ENCODE data around the gene ST6GALNAC3.

The ST6GALNAC3 gene

DNA sequence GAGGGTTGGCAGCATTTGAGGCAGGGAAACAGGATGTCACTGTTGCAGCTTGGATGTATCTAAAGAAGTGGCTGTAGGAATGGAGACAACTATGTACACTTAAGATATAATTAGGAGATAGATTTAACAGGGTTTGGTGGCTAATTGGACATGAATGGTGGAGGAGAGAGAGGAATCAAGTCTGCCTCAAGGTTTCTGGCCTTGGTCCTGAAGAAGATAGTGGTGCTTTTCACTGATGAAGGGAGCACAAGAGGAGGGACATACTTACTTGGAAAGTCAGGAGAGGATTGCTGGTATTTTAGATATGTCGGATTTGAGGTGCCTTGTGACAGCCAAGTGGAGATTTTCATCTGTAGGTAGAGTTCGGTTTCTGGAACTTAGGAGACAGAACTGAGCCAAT, 123.9 kb downstream of the ST6GALNAC3 start:
- H3K36me3 Mint-ChIP-seq (ENCODE audit: low read depth), result no peaks in the 10 kb centered on the region
- no peaks in the 10 kb centered on the region for H3K4me1 Mint-ChIP-seq (ENCODE audit: low read depth)
- H3K27me3 Mint-ChIP-seq, result no peaks in the 10 kb centered on the region
- H3K27ac Mint-ChIP-seq, result no peak overlapping the region
- no peaks in the 10 kb centered on the region for H3K9me3 Mint-ChIP-seq
- H3K4me3 Mint-ChIP-seq, result no peak overlapping the region

DNA sequence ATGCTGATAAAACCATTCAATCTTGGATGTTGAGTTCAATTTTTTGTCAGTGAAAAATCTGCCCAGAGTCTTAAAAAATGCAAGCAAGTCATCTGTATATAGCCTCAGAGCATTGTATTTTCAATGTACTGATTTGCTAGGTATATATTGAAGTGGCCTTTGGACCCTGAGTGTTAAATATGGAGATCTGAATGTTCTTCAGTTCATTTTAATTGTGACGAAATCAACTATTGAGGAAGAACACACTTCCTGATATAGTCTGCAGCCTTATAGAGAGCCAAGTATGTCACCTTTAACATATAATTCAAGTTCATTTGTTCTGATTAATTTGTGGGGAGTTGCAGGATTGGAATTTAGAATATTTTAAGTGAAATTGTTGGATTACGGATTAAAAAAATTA, 128.1 kb downstream of the ST6GALNAC3 start:
- no peaks in the 10 kb centered on the region for H3K27me3 Mint-ChIP-seq
- H3K4me3 Mint-ChIP-seq, result no peak overlapping the region
- no peak overlapping the region for H3K27ac Mint-ChIP-seq
- H3K36me3 Mint-ChIP-seq (ENCODE audit: low read depth), result no peaks in the 10 kb centered on the region
- H3K4me1 Mint-ChIP-seq (ENCODE audit: low read depth), result no peaks in the 10 kb centered on the region
- H3K9me3 Mint-ChIP-seq, result no peaks in the 10 kb centered on the region

DNA sequence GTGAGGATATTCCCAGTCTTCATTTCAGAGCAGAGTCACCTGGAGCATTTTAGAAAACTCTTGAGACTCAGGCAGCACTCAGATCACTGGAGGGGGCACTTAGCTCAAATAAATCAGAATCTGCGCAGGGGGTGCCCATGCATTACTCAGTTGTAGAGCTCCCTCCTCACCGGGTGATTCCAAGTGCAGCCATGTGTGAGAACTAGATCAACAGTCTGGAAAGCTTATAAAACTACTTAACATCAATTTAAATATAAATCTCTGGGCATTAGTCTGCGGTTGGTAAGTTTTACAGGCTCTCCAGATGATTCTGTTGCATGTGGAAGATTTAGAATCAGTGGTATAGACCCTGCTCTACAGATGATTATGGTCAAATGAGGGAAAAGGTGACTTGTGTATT, 128.6 kb downstream of the ST6GALNAC3 start:
- no peaks in the 10 kb centered on the region for H3K27me3 Mint-ChIP-seq
- H3K4me3 Mint-ChIP-seq, result no peak overlapping the region
- no peaks in the 10 kb centered on the region for H3K4me1 Mint-ChIP-seq (ENCODE audit: low read depth)
- H3K27ac Mint-ChIP-seq, result no peak overlapping the region
- H3K9me3 Mint-ChIP-seq, result no peaks in the 10 kb centered on the region
- H3K36me3 Mint-ChIP-seq (ENCODE audit: low read depth), result no peaks in the 10 kb centered on the region

DNA sequence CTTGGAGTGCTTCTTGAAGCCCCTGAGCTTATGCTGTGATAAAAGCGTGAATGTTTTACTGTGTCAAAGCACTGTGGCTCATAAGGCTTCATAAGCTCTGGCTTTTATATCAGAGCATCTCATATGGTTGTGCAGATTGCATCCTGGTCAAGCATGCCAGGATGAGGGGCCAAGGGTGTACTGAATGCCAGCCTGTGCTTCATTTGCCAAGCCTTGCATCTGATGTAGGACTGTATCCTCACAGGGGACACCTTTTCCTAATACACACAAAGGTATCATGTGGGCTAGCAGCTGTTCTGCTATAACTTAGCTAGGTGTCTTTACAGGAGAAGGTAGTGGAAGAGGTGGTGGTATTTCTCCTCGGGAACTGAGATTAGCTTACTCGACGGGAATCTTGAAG, 134.7 kb downstream of the ST6GALNAC3 start:
- no peaks in the 10 kb centered on the region for H3K4me1 Mint-ChIP-seq (ENCODE audit: low read depth)
- H3K9me3 Mint-ChIP-seq, result no peaks in the 10 kb centered on the region
- H3K27ac Mint-ChIP-seq, result no peak overlapping the region
- H3K27me3 Mint-ChIP-seq, result no peaks in the 10 kb centered on the region
- no peak overlapping the region for H3K4me3 Mint-ChIP-seq
- H3K36me3 Mint-ChIP-seq (ENCODE audit: low read depth), result no peaks in the 10 kb centered on the region

DNA sequence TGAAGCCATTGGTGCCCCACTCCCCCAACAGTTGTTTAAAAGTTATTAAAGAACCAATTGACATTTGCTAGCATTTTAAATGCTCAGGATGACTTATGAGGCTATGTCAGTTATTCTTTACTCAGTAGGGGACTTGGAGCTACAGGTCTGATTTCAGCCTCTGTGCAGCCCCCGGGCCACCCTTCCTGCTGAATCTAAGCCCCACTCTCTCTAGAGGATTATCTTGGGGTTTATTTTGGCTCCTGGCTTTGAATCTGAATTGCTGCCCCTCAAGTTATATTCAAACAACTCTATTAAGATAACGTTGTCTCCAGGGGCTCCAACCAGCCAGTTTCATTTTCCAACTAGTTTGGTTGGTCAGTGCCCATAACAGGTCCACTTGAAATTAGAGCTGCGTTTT, 135.1 kb downstream of the ST6GALNAC3 start:
- Mint-ChIP-seq H3K27me3 (no peaks in the 10 kb centered on the region), H3K4me1 (ENCODE audit: low read depth) (no peaks in the 10 kb centered on the region), H3K9me3 (no peaks in the 10 kb centered on the region), H3K4me3 (no peak overlapping the region), H3K27ac (no peak overlapping the region), H3K36me3 (ENCODE audit: low read depth) (no peaks in the 10 kb centered on the region)

DNA sequence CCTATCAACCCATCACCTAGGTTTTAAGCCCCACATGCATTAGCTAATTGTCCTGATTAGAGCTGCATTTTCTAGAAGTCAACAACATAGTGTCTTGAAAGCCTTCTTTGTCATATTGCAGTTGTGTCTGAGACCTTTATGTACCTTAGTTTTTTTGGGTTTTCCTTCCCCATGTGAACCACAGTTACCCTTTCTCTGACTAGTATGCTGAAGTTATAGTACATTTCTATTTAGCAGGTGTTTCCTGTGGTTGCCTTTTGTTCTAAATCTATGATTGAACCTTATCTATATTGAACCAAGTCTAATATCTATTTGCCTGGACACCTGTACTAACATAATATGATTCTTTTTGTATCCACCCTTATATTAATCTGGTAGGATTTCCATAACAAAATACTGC, 135.6 kb downstream of the ST6GALNAC3 start:
- Mint-ChIP-seq H3K36me3 (ENCODE audit: low read depth) (no peaks in the 10 kb centered on the region), H3K27ac (no peak overlapping the region), H3K4me1 (ENCODE audit: low read depth) (no peaks in the 10 kb centered on the region)

DNA sequence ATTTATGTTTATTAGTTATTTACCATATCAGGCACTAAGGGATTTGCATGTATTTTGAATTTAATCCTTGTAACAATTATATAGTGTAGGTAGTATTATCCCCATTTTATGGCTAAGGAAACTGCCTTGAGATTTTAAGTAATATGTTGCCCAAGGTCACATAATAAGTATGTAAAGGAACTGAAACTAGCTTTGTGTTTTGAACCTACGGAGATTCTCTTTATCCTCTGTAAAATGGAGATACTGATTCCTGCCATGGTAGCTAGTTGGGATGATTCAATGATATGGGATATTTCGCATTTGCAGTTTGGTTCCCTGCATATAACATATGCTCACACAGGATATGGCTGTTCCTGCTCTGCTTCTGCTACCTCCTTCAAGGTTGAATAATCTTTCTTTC, 144.3 kb downstream of the ST6GALNAC3 start:
- Mint-ChIP-seq H3K4me1 (ENCODE audit: low read depth) (peaks cover 9% of the 10 kb centered on the region), H3K27me3 (no peaks in the 10 kb centered on the region), H3K27ac (no peak overlapping the region), H3K9me3 (no peaks in the 10 kb centered on the region), H3K4me3 (no peak overlapping the region), H3K36me3 (ENCODE audit: low read depth) (no peaks in the 10 kb centered on the region)

More for the DNA sequence above, 135.6 kb downstream of the ST6GALNAC3 start:
- H3K27me3 Mint-ChIP-seq, result no peaks in the 10 kb centered on the region
- no peaks in the 10 kb centered on the region for H3K9me3 Mint-ChIP-seq
- H3K4me3 Mint-ChIP-seq, result no peak overlapping the region

DNA sequence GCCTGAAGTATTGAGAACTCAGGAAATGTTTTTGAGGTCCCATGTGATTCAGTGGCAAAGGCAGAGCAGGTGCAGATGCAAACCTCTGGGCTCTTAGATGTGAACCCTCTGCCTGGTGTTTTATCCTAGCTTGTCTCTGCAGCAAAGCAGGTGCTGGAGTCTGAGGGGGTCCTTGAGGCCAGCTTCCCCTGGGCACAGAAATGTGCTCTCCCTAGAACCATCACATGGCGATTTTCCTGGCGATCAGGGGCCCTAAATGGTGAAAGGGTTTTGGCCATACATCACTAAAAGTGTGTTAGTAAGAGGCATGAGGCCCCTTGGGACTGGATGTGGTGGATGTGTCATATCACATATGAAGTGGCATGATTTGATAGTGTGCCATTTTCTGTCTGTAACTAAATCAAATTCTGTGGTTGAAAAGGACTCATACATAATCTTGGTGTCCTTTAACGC, 144.8 kb downstream of the ST6GALNAC3 start:
- H3K27me3 Mint-ChIP-seq, result no peaks in the 10 kb centered on the region
- H3K9me3 Mint-ChIP-seq, result no peaks in the 10 kb centered on the region
- no peaks in the 10 kb centered on the region for H3K36me3 Mint-ChIP-seq (ENCODE audit: low read depth)
- H3K4me3 Mint-ChIP-seq, result no peak overlapping the region
- peaks cover 9% of the 10 kb centered on the region for H3K4me1 Mint-ChIP-seq (ENCODE audit: low read depth)
- H3K27ac Mint-ChIP-seq, result no peak overlapping the region

DNA sequence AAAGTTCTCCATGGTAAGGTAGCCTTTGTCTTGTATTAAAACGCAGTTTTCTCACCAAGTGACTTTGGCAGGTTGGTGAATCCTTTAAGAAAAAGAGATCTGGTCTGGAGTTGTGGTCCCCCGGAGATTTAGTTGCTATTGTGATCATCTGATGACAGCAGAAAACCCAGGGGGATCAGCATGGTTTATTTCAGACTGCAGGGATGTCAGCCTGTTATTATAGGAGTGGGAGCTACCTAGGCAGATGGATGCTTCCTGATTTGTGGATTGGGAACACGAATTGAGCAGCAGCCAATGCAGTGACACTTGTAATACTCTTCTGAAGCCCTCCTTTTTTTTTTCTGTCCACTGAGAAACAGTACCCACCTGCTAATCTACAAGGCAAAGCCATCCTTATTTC, 150.2 kb downstream of the ST6GALNAC3 start:
- H3K36me3 Mint-ChIP-seq (ENCODE audit: low read depth), result no peaks in the 10 kb centered on the region
- H3K27ac Mint-ChIP-seq, result no peak overlapping the region
- no peaks in the 10 kb centered on the region for H3K27me3 Mint-ChIP-seq
- H3K4me1 Mint-ChIP-seq (ENCODE audit: low read depth), result peaks cover 21% of the 10 kb centered on the region
- no peak overlapping the region for H3K4me3 Mint-ChIP-seq
- no peaks in the 10 kb centered on the region for H3K9me3 Mint-ChIP-seq

DNA sequence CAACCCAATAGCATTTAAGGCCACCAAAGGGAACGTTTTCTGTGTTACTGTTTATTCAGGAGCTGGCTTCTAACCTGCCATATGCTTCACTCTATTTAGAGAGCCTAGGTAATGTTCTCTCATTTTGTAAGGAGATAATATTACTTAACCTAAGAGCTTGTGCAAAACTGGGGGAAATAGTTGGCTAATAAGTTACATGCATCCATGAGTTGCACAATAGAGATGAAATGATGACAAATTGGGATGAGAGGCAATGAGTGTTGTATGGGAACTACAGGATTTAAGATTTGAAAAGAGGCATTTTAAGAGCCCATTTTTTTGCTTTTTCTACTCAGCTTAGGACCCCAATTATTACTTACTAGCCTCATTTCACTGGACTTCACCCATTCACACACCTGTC, 151.0 kb downstream of the ST6GALNAC3 start:
- Mint-ChIP-seq H3K4me1 (ENCODE audit: low read depth) (peaks cover 19% of the 10 kb centered on the region), H3K36me3 (ENCODE audit: low read depth) (no peaks in the 10 kb centered on the region), H3K4me3 (no peak overlapping the region), H3K27me3 (no peaks in the 10 kb centered on the region), H3K27ac (no peak overlapping the region), H3K9me3 (no peaks in the 10 kb centered on the region)

DNA sequence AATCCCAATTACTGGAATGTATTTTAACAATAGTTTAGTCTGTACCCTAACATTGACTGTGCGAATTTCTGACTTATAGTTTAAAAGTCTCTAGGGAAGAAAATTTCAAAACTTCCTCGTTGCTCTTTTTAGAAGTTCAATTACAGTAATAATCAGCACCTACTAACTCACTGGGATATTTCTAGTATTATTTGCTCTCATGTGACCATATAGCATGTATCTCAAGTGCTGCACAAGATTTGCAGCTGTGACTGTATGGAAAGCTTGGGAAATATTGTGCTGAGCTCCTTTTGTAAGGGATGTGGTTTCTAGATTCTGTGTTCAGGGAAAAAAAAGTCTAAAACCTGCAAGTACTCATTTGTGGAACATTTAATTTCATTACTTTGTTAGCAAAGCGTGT, 153.1 kb downstream of the ST6GALNAC3 start:
- Mint-ChIP-seq H3K27me3 (no peaks in the 10 kb centered on the region), H3K4me1 (ENCODE audit: low read depth) (peaks cover 19% of the 10 kb centered on the region), H3K9me3 (no peaks in the 10 kb centered on the region), H3K36me3 (ENCODE audit: low read depth) (no peaks in the 10 kb centered on the region), H3K27ac (no peak overlapping the region), H3K4me3 (no peak overlapping the region)

DNA sequence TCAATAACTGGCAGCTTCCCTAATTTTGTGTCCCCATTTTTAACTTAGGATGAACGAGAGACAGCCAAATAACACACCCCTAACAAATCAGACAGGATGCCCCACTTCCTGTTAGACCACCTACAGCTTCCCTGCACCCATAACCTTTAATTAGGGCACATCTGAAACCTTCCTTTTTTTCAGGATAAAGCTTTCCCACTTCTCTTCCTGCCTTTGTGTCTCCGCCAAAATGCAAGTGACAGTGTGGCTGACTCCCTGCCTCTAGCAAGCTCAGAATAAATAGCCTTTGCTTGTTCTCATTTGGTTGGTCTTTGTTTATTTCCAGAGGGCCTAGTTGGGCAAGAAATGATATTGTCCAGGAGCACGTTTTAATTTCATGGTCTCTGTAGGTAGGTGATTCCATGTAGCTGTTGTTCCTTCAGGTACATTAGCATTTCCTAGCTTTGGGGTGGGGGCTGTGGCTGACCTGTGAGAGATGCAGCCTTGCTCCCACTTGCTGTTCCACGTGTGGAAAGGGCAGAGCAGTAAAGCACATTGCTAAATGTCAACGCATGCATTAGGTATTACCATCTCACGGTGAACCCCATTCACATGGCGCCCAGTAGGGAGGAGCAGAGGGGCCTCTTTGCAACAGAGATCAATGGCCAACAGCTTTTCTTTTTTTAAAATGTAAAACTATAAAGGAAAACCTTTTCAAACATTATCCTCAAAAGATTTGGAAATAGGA, 154.9 kb downstream of the ST6GALNAC3 start:
- no peak overlapping the region for H3K4me3 Mint-ChIP-seq
- peaks cover 19% of the 10 kb centered on the region for H3K4me1 Mint-ChIP-seq (ENCODE audit: low read depth)
- H3K9me3 Mint-ChIP-seq, result no peaks in the 10 kb centered on the region
- H3K27me3 Mint-ChIP-seq, result no peaks in the 10 kb centered on the region
- no peak overlapping the region for H3K27ac Mint-ChIP-seq
- H3K36me3 Mint-ChIP-seq (ENCODE audit: low read depth), result no peaks in the 10 kb centered on the region

DNA sequence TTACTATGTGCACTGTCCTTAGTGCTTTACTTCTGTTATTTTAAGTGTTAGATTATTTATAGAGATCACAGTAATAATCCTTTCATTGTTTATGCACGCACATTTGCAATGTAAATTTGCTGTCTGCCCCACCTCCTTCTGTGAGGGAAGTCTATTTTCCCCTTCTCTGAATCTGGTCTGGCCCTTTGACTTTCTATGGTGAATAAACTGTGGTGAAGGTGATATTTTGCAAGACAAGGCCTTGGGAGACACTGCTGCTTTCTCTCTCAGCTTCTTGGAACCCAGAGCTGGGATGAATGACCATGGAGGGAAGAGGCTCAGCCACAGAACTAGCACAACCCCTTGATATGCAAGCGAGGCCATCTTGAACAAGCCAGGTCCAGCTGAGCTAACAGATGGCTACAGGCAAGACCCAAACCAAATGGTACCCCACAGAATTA, 156.3 kb downstream of the ST6GALNAC3 start:
- Mint-ChIP-seq H3K27me3 (no peaks in the 10 kb centered on the region), H3K9me3 (no peaks in the 10 kb centered on the region), H3K4me3 (no peak overlapping the region), H3K36me3 (ENCODE audit: low read depth) (no peaks in the 10 kb centered on the region), H3K27ac (no peak overlapping the region), H3K4me1 (ENCODE audit: low read depth) (peaks cover 19% of the 10 kb centered on the region)

DNA sequence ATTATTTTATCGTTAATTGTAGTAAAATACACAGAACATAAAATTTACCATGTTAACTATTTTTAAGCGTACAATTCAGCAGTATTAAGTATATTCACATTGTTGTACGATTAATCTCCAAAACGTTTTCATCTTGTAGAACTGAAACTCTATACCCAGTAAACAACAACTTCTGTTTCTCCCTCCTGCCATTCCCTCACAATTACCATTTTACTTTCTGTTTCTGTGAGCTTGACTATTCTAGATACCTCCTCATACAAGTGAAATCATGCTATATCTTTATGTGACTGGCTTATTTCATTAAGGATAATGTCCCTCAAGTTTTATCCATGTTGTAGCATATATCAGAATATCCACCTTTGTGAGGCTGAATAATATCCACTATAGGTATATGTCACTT, 156.8 kb downstream of the ST6GALNAC3 start:
- H3K36me3 Mint-ChIP-seq (ENCODE audit: low read depth), result no peaks in the 10 kb centered on the region
- H3K4me3 Mint-ChIP-seq, result no peak overlapping the region
- no peak overlapping the region for H3K27ac Mint-ChIP-seq
- no peaks in the 10 kb centered on the region for H3K9me3 Mint-ChIP-seq
- H3K27me3 Mint-ChIP-seq, result no peaks in the 10 kb centered on the region
- H3K4me1 Mint-ChIP-seq (ENCODE audit: low read depth), result peaks cover 19% of the 10 kb centered on the region

DNA sequence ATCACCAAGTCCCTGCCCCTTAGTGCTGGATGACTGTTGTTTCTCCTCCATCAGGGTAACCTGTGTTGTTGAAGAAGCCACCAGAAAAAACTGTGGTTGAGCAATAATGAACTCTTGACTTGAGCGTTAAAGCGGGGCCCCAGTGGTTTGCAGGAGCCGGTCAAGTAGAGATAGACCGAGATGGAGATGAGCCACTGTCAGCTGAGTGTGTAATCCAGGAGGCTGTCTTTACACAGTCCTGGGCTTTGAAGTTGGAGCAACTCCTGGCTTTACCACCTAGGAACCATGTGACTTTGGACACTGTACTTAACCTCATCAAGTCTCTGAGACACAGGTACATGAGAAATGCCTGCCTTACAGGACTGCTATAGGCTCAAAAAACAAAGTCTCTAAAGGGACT, 158.1 kb downstream of the ST6GALNAC3 start:
- no peaks in the 10 kb centered on the region for H3K27me3 Mint-ChIP-seq
- no peaks in the 10 kb centered on the region for H3K36me3 Mint-ChIP-seq (ENCODE audit: low read depth)
- no peak overlapping the region for H3K4me3 Mint-ChIP-seq
- H3K9me3 Mint-ChIP-seq, result no peaks in the 10 kb centered on the region
- H3K27ac Mint-ChIP-seq, result no peak overlapping the region
- H3K4me1 Mint-ChIP-seq (ENCODE audit: low read depth), result peaks cover 18% of the 10 kb centered on the region

DNA sequence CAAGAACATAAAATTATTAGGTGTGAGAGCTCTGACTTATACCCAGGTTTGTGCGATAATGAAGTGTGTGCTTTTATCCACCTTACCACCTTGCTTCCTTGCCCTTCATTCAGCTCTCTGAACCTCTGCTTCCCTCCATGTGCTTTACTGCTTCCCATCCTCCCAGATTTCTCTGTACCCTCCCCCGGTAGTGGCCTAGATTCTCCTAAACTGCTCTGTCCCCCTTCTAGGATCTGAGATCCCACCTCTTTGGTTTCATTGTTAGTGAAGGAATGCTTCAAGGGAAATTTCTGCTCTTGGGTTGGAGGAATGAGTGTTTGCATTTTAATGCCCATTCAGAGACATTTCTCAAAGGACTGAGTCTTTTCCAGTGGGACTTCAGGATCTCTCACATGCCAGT, 159.5 kb downstream of the ST6GALNAC3 start:
- Mint-ChIP-seq H3K27ac (no peak overlapping the region), H3K27me3 (no peaks in the 10 kb centered on the region), H3K4me3 (no peak overlapping the region), H3K4me1 (ENCODE audit: low read depth) (peaks cover 5% of the 10 kb centered on the region), H3K9me3 (no peaks in the 10 kb centered on the region), H3K36me3 (ENCODE audit: low read depth) (no peaks in the 10 kb centered on the region)

Measured in stimulated activated naive CD8-positive, alpha-beta T cell treated with anti-CD3 and anti-CD28 coated beads, Interleukin-15, Interleukin-2, amounts not matched to agents 100 ng/mL and 50 ng/mL, for 24 hours (primary cell).